COLO668 (cell line): ENCODE measurements around the gene FOXD3.
A peak's percentile ranks its signal among the peaks of the same experiment; 100 is the strongest.

Experiments used
- DNase-seq: peaks from one replicate; lab custom pipeline; 2025; ENCODE audit not compliant: unreplicated experiment; lab: John Stamatoyannopoulos, UW

The FOXD3 gene

GRCh38 chr1:63322114-63322943 lies at the start of gene FOXD3:
FOXD3 (plus strand) TSS chr1:63322567; CDS start chr1:63323059, 492 bp downstream.
- DNase-seq = peak; percentile 94

- DNase-seq = no peak
Observed at GRCh38 chr1:63272811-63273210, 49.6 kb upstream of the FOXD3 start.

GRCh38 chr1:63274371-63274770 lies 48.0 kb upstream of the FOXD3 start:
- no peak for DNase-seq

- no peak for DNase-seq
Observed at GRCh38 chr1:63274979-63275378, 47.4 kb upstream of the FOXD3 start.

GRCh38 chr1:63276624-63277023 lies 45.7 kb upstream of the FOXD3 start:
- no peak for DNase-seq

GRCh38 chr1:63277195-63278192 lies 44.9 kb upstream of the FOXD3 start:
- DNase-seq = no peak

GRCh38 chr1:63281753-63282152 lies 40.6 kb upstream of the FOXD3 start:
- DNase-seq = no peak

GRCh38 chr1:63289135-63289534 lies 33.2 kb upstream of the FOXD3 start:
- DNase-seq = no peak

GRCh38 chr1:63294803-63295594 lies 27.4 kb upstream of the FOXD3 start:
- DNase-seq = no peak

- DNase-seq = no peak
Observed at GRCh38 chr1:63304410-63304809, 18.0 kb upstream of the FOXD3 start.

GRCh38 chr1:63305043-63305442 lies 17.3 kb upstream of the FOXD3 start:
- no peak for DNase-seq

GRCh38 chr1:63307196-63307794 lies 15.1 kb upstream of the FOXD3 start:
- no peak for DNase-seq

- no peak for DNase-seq
Observed at GRCh38 chr1:63316598-63316983, 5.8 kb upstream of the FOXD3 start.

- peak; percentile 97 for DNase-seq
Observed at GRCh38 chr1:63316984-63317816, 5.2 kb upstream of the FOXD3 start.

GRCh38 chr1:63317817-63318152 lies 4.6 kb upstream of the FOXD3 start:
- DNase-seq = no peak

- no peak for DNase-seq
Observed at GRCh38 chr1:63318201-63318979, 4.0 kb upstream of the FOXD3 start.

- no peak for DNase-seq
Observed at GRCh38 chr1:63319046-63320021, 3.0 kb upstream of the FOXD3 start.
